CD4-positive, alpha-beta memory T cell (primary cell): ENCODE results near the gene VPS4B. TPM values are rescaled to one million over a fixed set of nuclear protein-coding genes. Genes with fewer than 3 reads are reported as not detected.
"Not testable (repeated sequence)": the region's sequence is repeated elsewhere in the genome, so short reads cannot be mapped to it uniquely, and the experiment has no call there.

Source experiments
- CTCF ChIA-PET: fragments of 350-600 bp; sonication (Branson Sonifier 250); formaldehyde crosslinking; loops from one replicate; lab custom pipeline; 2021; ENCODE audit warnings: inconsistent platforms; ENCODE audit not compliant: partially characterized antibody; lab: Charles Lee
- POLR2A ChIA-PET: fragments of 350-600 bp; sonication (Branson Sonifier 250); formaldehyde crosslinking; loops from one replicate; lab custom pipeline; 2021; ENCODE audit not compliant: partially characterized antibody; lab: Charles Lee
- DNase-seq, 5 donors: peaks; one replicate each; pipeline versions ENCODE4 v3.0.0 to v3.0.0-alpha.2; 2020 to 2022; ENCODE audit warnings: mixed read lengths in 1 of 5
- H3K27ac ChIP-seq: one replicate; pipeline ENCODE4 v1.7.0; 2013; ENCODE audit warnings: low read depth, low read length
- H3K27me3 ChIP-seq: 2 replicates; pipeline ENCODE4 v1.7.0; 2013; ENCODE audit warnings: mild to moderate bottlenecking, low read length, moderate library complexity; ENCODE audit not compliant: insufficient read depth
- H3K36me3 ChIP-seq: 2 replicates; pipeline ENCODE4 v1.7.0; 2013; ENCODE audit warnings: mild to moderate bottlenecking, low read length, moderate library complexity; ENCODE audit not compliant: insufficient read depth
- H3K4me1 ChIP-seq: 2 replicates; pipeline ENCODE4 v1.7.0; 2013; ENCODE audit warnings: mild to moderate bottlenecking, low read length, moderate library complexity; ENCODE audit not compliant: insufficient read depth
- H3K4me3 ChIP-seq, 2 donors: one replicate each; pipeline ENCODE4 v1.7.0; 2013; ENCODE audit warnings: low read length in 2 of 2, mild to moderate bottlenecking in 1 of 2
- H3K9me3 ChIP-seq, 2 donors: one replicate each; pipeline ENCODE4 v1.7.0; 2013; ENCODE audit warnings: low read length in 2 of 2, control low read depth in 1 of 2; ENCODE audit not compliant: control insufficient read depth in 1 of 2
- H3K27ac Mint-ChIP-seq, 7 donors: one replicate each; pipeline ENCODE4 v1.8.0; 2020 to 2021; ENCODE audit warnings: mixed read lengths in 7 of 7, mild to moderate bottlenecking in 6 of 7, inconsistent platforms in 3 of 7, moderate library complexity in 3 of 7
- H3K27me3 Mint-ChIP-seq, 2 donors: one replicate each; pipeline ENCODE4 v1.8.0; 2020 to 2021; ENCODE audit warnings: mixed read lengths in 2 of 2
- H3K36me3 Mint-ChIP-seq, 2 donors: one replicate each; pipeline ENCODE4 v1.8.0; 2020 to 2021; ENCODE audit warnings: mixed read lengths in 2 of 2, inconsistent platforms in 1 of 2, mild to moderate bottlenecking in 1 of 2
- H3K4me1 Mint-ChIP-seq, 4 donors: one replicate each; pipeline ENCODE4 v1.8.0; 2020 to 2021; ENCODE audit warnings: mixed read lengths in 4 of 4, mild to moderate bottlenecking in 1 of 4
- H3K4me3 Mint-ChIP-seq, 8 donors: one replicate each; pipeline ENCODE4 v1.8.0; 2020 to 2021; ENCODE audit warnings: mixed read lengths in 8 of 8, mild to moderate bottlenecking in 7 of 8, moderate library complexity in 6 of 8, inconsistent platforms in 3 of 8
- H3K9me3 Mint-ChIP-seq, 8 donors: one replicate each; pipeline ENCODE4 v1.8.0; 2020 to 2021; ENCODE audit warnings: mixed read lengths in 8 of 8, mild to moderate bottlenecking in 5 of 8, inconsistent platforms in 3 of 8, moderate library complexity in 1 of 8
- intact Hi-C: fragments of 100-400 bp; cut with micrococcal nuclease; formaldehyde crosslinking; loops from one replicate; pipeline ENCODE4 v1.15.1; 2023
- polyA plus RNA-seq, 2 donors: library from polyadenylated mRNA; unstranded; fragments of 300-500 nt; fragmentation: Illumina TruSeq; gene quantifications; one replicate each; pipeline ENCODE4 v1.2.3, GENCODE V29; 2021
- total RNA-seq, 2 experiments: library from RNA; stranded (reverse); gene quantifications; one replicate each; pipeline ENCODE4 v1.2.3, GENCODE V29; 2021

Gene VPS4B
- total and polyA plus RNA-seq, 4 experiments from 2014 or later = 48.0 to 94.9 (median 79.2) TPM

GRCh38 chr18:63457977-63458376 is 35.7 kb upstream of the VPS4B start:
- H3K9me3 Mint-ChIP-seq = no peaks in the 10 kb centered on the region
- intact Hi-C loops = no loop called here
- no peaks in the 10 kb centered on the region for H3K36me3 ChIP-seq
- no peaks in the 10 kb centered on the region for H3K36me3 Mint-ChIP-seq
- ChIA-PET POLR2A (no interaction called here), CTCF (interaction anchor here (1.4 kb wide), 1 partner anchor 60 kb away, joined by 4 read pairs; no protein-coding TSS in a partner anchor)
- peaks cover 3 to 7% of the 10 kb centered on the region in 2 donors for H3K27me3 Mint-ChIP-seq
- DNase-seq = no peak
- no peaks in the 10 kb centered on the region for H3K27me3 ChIP-seq
- no peak overlapping the region for H3K27ac ChIP-seq
- no peaks in the 10 kb centered on the region for H3K9me3 ChIP-seq
- no peak overlapping the region for H3K4me3 ChIP-seq
- H3K4me3 Mint-ChIP-seq = no peak overlapping the region
- H3K4me1 Mint-ChIP-seq = no peaks in the 10 kb centered on the region
- H3K4me1 ChIP-seq = no peaks in the 10 kb centered on the region
- H3K27ac Mint-ChIP-seq = no peak overlapping the region

- peaks cover 0 to 3% (median 0%) of the 10 kb centered on the region in 4 donors for H3K4me1 Mint-ChIP-seq
- H3K4me3 ChIP-seq = no peak overlapping the region
- no peaks in the 10 kb centered on the region for H3K36me3 Mint-ChIP-seq
- H3K9me3 ChIP-seq = no peaks in the 10 kb centered on the region
- no peaks in the 10 kb centered on the region for H3K4me1 ChIP-seq
- no peak overlapping the region for H3K27ac ChIP-seq
- ChIA-PET POLR2A (no interaction called here), CTCF (no interaction called here)
- H3K4me3 Mint-ChIP-seq = no peak overlapping the region
- H3K27ac Mint-ChIP-seq = no peak overlapping the region
- H3K27me3 ChIP-seq = no peaks in the 10 kb centered on the region
- no peaks in the 10 kb centered on the region for H3K36me3 ChIP-seq
- intact Hi-C loops = no loop called here
- no peak for DNase-seq
- no peaks in the 10 kb centered on the region for H3K9me3 Mint-ChIP-seq
- H3K27me3 Mint-ChIP-seq = peaks cover 0 to under 1% of the 10 kb centered on the region in 2 donors
Measured at GRCh38 chr18:63454497-63454896, 32.2 kb upstream of the VPS4B start.

GRCh38 chr18:63452751-63453150 is 30.5 kb upstream of the VPS4B start:
- H3K36me3 Mint-ChIP-seq, H3K27ac Mint-ChIP-seq, H3K27me3 ChIP-seq, H3K4me3 ChIP-seq, H3K9me3 Mint-ChIP-seq, CTCF ChIA-PET, intact Hi-C loops, H3K4me3 Mint-ChIP-seq, DNase-seq, POLR2A ChIA-PET, H3K4me1 Mint-ChIP-seq, H3K27ac ChIP-seq, H3K27me3 Mint-ChIP-seq, H3K36me3 ChIP-seq, H3K9me3 ChIP-seq, H3K4me1 ChIP-seq: not testable (repeated sequence)

GRCh38 chr18:63451799-63452660 is 29.8 kb upstream of the VPS4B start:
- CTCF ChIA-PET = no interaction called here
- H3K27ac ChIP-seq = no peak overlapping the region
- Mint-ChIP-seq H3K27ac (no peak overlapping the region), H3K4me1 (peaks cover 0 to 3% (median 0%) of the 10 kb centered on the region in 4 donors), H3K4me3 (no peak overlapping the region), H3K36me3 (no peaks in the 10 kb centered on the region), H3K27me3 (no peaks in the 10 kb centered on the region), H3K9me3 (no peaks in the 10 kb centered on the region)
- no peaks in the 10 kb centered on the region for H3K27me3 ChIP-seq
- no peak overlapping the region for H3K4me3 ChIP-seq
- H3K36me3 ChIP-seq = no peaks in the 10 kb centered on the region
- POLR2A ChIA-PET = no interaction called here
- DNase-seq = no peak
- no peaks in the 10 kb centered on the region for H3K4me1 ChIP-seq
- H3K9me3 ChIP-seq = no peaks in the 10 kb centered on the region
- intact Hi-C loops = no loop called here

GRCh38 chr18:63449426-63449825 is 27.1 kb upstream of the VPS4B start:
- no peak overlapping the region for H3K4me3 ChIP-seq
- no peaks in the 10 kb centered on the region for H3K9me3 ChIP-seq
- DNase-seq = no peak
- no peaks in the 10 kb centered on the region for H3K4me1 ChIP-seq
- intact Hi-C loops = no loop called here
- no peaks in the 10 kb centered on the region for H3K27me3 Mint-ChIP-seq
- H3K36me3 ChIP-seq = no peaks in the 10 kb centered on the region
- no peaks in the 10 kb centered on the region for H3K9me3 Mint-ChIP-seq
- H3K36me3 Mint-ChIP-seq = no peaks in the 10 kb centered on the region
- peaks cover 0 to 3% (median 0%) of the 10 kb centered on the region in 4 donors for H3K4me1 Mint-ChIP-seq
- POLR2A ChIA-PET = no interaction called here
- H3K4me3 Mint-ChIP-seq = no peak overlapping the region
- no peaks in the 10 kb centered on the region for H3K27me3 ChIP-seq
- H3K27ac Mint-ChIP-seq = no peak overlapping the region
- H3K27ac ChIP-seq = no peak overlapping the region
- CTCF ChIA-PET = no interaction called here

- Histone ChIP-seq H3K4me1 (no peaks in the 10 kb centered on the region), H3K27me3 (no peaks in the 10 kb centered on the region), H3K9me3 (no peaks in the 10 kb centered on the region), H3K27ac (no peak overlapping the region), H3K4me3 (no peak overlapping the region), H3K36me3 (no peaks in the 10 kb centered on the region)
- Mint-ChIP-seq H3K9me3 (no peaks in the 10 kb centered on the region), H3K4me1 (peaks cover 0 to 3% (median 0%) of the 10 kb centered on the region in 4 donors), H3K4me3 (no peak overlapping the region), H3K27me3 (no peaks in the 10 kb centered on the region), H3K27ac (no peak overlapping the region), H3K36me3 (no peaks in the 10 kb centered on the region)
- POLR2A ChIA-PET = no interaction called here
- CTCF ChIA-PET = interaction anchor here (2.9 kb wide), 1 partner anchor 9 kb away, joined by 16 read pairs; no protein-coding TSS in a partner anchor
- no peak for DNase-seq
- intact Hi-C loops = no loop called here
Measured at GRCh38 chr18:63447066-63447465, 24.8 kb upstream of the VPS4B start.

GRCh38 chr18:63446266-63446665 is 24.0 kb upstream of the VPS4B start:
- Histone ChIP-seq H3K9me3 (no peaks in the 10 kb centered on the region), H3K36me3 (no peaks in the 10 kb centered on the region), H3K4me1 (no peaks in the 10 kb centered on the region), H3K27me3 (no peaks in the 10 kb centered on the region), H3K27ac (no peak overlapping the region), H3K4me3 (no peak overlapping the region)
- Mint-ChIP-seq H3K27me3 (no peaks in the 10 kb centered on the region), H3K36me3 (no peaks in the 10 kb centered on the region), H3K27ac (no peak overlapping the region), H3K4me1 (peaks cover 0 to under 1% (median 0%) of the 10 kb centered on the region in 4 donors), H3K9me3 (no peaks in the 10 kb centered on the region), H3K4me3 (no peak overlapping the region)
- ChIA-PET POLR2A (no interaction called here), CTCF (interaction anchor here (1.0 to 2.9 kb wide), 3 partner anchors 8 to 430 kb away, joined by 3 to 16 read pairs (median 6); no protein-coding TSS in a partner anchor)
- DNase-seq = no peak
- intact Hi-C loops = no loop called here
